Memory B cell (primary cell): ENCODE data around the gene CNTNAP2.
"Not testable (repeated sequence)": the region's sequence is repeated elsewhere in the genome, so short reads cannot be mapped to it uniquely, and the experiment has no call there.

Source experiments
- ATAC-seq: fragments of 150-1000 bp; cut with Tn5 transposase; 2 replicates; pipeline ENCODE4 v1.10.0; 2021; ENCODE audit warnings: low read depth, mild to moderate bottlenecking, moderate library complexity
- DNase-seq, 2 donors: peaks; one replicate each; pipeline ENCODE4 v3.0.0; 2022; ENCODE audit warnings: low spot score in 2 of 2
- H3K27ac Mint-ChIP-seq: one replicate; pipeline ENCODE4 v1.8.0; 2022; ENCODE audit warnings: mild to moderate bottlenecking, moderate library complexity, mixed read lengths
- H3K27me3 Mint-ChIP-seq: one replicate; pipeline ENCODE4 v1.8.0; 2022; ENCODE audit warnings: mixed read lengths
- H3K36me3 Mint-ChIP-seq: one replicate; pipeline ENCODE4 v1.8.0; 2022; ENCODE audit warnings: mild to moderate bottlenecking, mixed read lengths
- H3K4me1 Mint-ChIP-seq: one replicate; pipeline ENCODE4 v1.8.0; 2022; ENCODE audit warnings: mixed read lengths
- H3K4me3 Mint-ChIP-seq: one replicate; pipeline ENCODE4 v1.8.0; 2022; ENCODE audit warnings: mild to moderate bottlenecking, moderate library complexity, mixed read lengths
- H3K9me3 Mint-ChIP-seq: one replicate; pipeline ENCODE4 v1.8.0; 2022; ENCODE audit warnings: mixed read lengths

CNTNAP2 gene

GRCh38 chr7:148434181-148434757 lies 2317.7 kb downstream of the CNTNAP2 start:
- H3K27ac Mint-ChIP-seq: peak overlapping the region; percentile 89
- peak overlapping the region; percentile 89 for H3K4me3 Mint-ChIP-seq
- no peaks in the 10 kb centered on the region for H3K27me3 Mint-ChIP-seq
- peaks cover 5% of the 10 kb centered on the region for H3K36me3 Mint-ChIP-seq
- DNase-seq (no peak), ATAC-seq (no peak)
- peaks cover 49% of the 10 kb centered on the region for H3K4me1 Mint-ChIP-seq
- no peaks in the 10 kb centered on the region for H3K9me3 Mint-ChIP-seq

GRCh38 chr7:148434887-148435286 lies 2318.3 kb downstream of the CNTNAP2 start:
- no peak for DNase-seq
- peak; percentile 61 for ATAC-seq
- peaks cover 49% of the 10 kb centered on the region for H3K4me1 Mint-ChIP-seq
- H3K27ac Mint-ChIP-seq: peak overlapping the region; percentile 89
- no peaks in the 10 kb centered on the region for H3K9me3 Mint-ChIP-seq
- H3K4me3 Mint-ChIP-seq: peak overlapping the region; percentile 89
- peaks cover 5% of the 10 kb centered on the region for H3K36me3 Mint-ChIP-seq
- no peaks in the 10 kb centered on the region for H3K27me3 Mint-ChIP-seq

GRCh38 chr7:148435715-148436114 lies 2319.1 kb downstream of the CNTNAP2 start:
- Mint-ChIP-seq H3K27me3 (no peaks in the 10 kb centered on the region), H3K4me1 (peaks cover 49% of the 10 kb centered on the region), H3K4me3 (peak overlapping the region; percentile 89), H3K27ac (peak overlapping the region; percentile 89), H3K9me3 (no peaks in the 10 kb centered on the region), H3K36me3 (peaks cover 3% of the 10 kb centered on the region)
- ATAC-seq (peak; percentile 12), DNase-seq (no peak)

- H3K4me3 Mint-ChIP-seq: peak overlapping the region; percentile 89
- ATAC-seq (peak; percentile 41), DNase-seq (no peak)
- H3K9me3 Mint-ChIP-seq: no peaks in the 10 kb centered on the region
- H3K27me3 Mint-ChIP-seq: no peaks in the 10 kb centered on the region
- H3K36me3 Mint-ChIP-seq: peaks cover 3% of the 10 kb centered on the region
- peaks cover 49% of the 10 kb centered on the region for H3K4me1 Mint-ChIP-seq
- peak overlapping the region; percentile 89 for H3K27ac Mint-ChIP-seq
These were observed 2319.5 kb downstream of the CNTNAP2 start for GRCh38 chr7:148436135-148436534.

GRCh38 chr7:148436571-148436970 lies 2320.0 kb downstream of the CNTNAP2 start:
- H3K27ac Mint-ChIP-seq: peak overlapping the region; percentile 89
- peak overlapping the region; percentile 89 for H3K4me3 Mint-ChIP-seq
- peaks cover 48% of the 10 kb centered on the region for H3K4me1 Mint-ChIP-seq
- peaks cover 3% of the 10 kb centered on the region for H3K36me3 Mint-ChIP-seq
- DNase-seq (no peak), ATAC-seq (peak; percentile 71)
- H3K9me3 Mint-ChIP-seq: no peaks in the 10 kb centered on the region
- H3K27me3 Mint-ChIP-seq: no peaks in the 10 kb centered on the region

GRCh38 chr7:148437043-148437442 lies 2320.4 kb downstream of the CNTNAP2 start:
- peaks cover under 1% of the 10 kb centered on the region for H3K36me3 Mint-ChIP-seq
- peak overlapping the region; percentile 89 for H3K27ac Mint-ChIP-seq
- H3K4me1 Mint-ChIP-seq: peaks cover 45% of the 10 kb centered on the region
- peak overlapping the region; percentile 89 for H3K4me3 Mint-ChIP-seq
- ATAC-seq (no peak), DNase-seq (no peak)
- no peaks in the 10 kb centered on the region for H3K9me3 Mint-ChIP-seq
- no peaks in the 10 kb centered on the region for H3K27me3 Mint-ChIP-seq

- Mint-ChIP-seq H3K4me3 (no peak overlapping the region), H3K9me3 (no peaks in the 10 kb centered on the region), H3K36me3 (no peaks in the 10 kb centered on the region), H3K27ac (no peak overlapping the region), H3K4me1 (peaks cover 12% of the 10 kb centered on the region), H3K27me3 (no peaks in the 10 kb centered on the region)
- ATAC-seq: no peak
- no peak for DNase-seq
These were observed 2325.6 kb downstream of the CNTNAP2 start for GRCh38 chr7:148442141-148442655.

- H3K9me3 Mint-ChIP-seq: no peaks in the 10 kb centered on the region
- H3K27me3 Mint-ChIP-seq: no peaks in the 10 kb centered on the region
- H3K4me1 Mint-ChIP-seq: peaks cover 7% of the 10 kb centered on the region
- no peak overlapping the region for H3K27ac Mint-ChIP-seq
- ATAC-seq (no peak), DNase-seq (no peak)
- H3K4me3 Mint-ChIP-seq: no peak overlapping the region
- H3K36me3 Mint-ChIP-seq: no peaks in the 10 kb centered on the region
These were observed 2326.3 kb downstream of the CNTNAP2 start for GRCh38 chr7:148442933-148443332.

GRCh38 chr7:148445260-148446044 lies 2328.9 kb downstream of the CNTNAP2 start:
- DNase-seq: no peak
- ATAC-seq: no peak
- Mint-ChIP-seq H3K4me3 (no peak overlapping the region), H3K9me3 (no peaks in the 10 kb centered on the region), H3K27me3 (no peaks in the 10 kb centered on the region), H3K27ac (no peak overlapping the region), H3K4me1 (peaks cover 7% of the 10 kb centered on the region), H3K36me3 (no peaks in the 10 kb centered on the region)

- no peak overlapping the region for H3K27ac Mint-ChIP-seq
- H3K27me3 Mint-ChIP-seq: peaks cover 1% of the 10 kb centered on the region
- H3K36me3 Mint-ChIP-seq: no peaks in the 10 kb centered on the region
- DNase-seq: no peak
- ATAC-seq: no peak
- no peak overlapping the region for H3K4me3 Mint-ChIP-seq
- peaks cover 5% of the 10 kb centered on the region for H3K4me1 Mint-ChIP-seq
- no peaks in the 10 kb centered on the region for H3K9me3 Mint-ChIP-seq
These were observed 2330.7 kb downstream of the CNTNAP2 start for GRCh38 chr7:148447221-148447849.

- not testable (repeated sequence) for H3K36me3 Mint-ChIP-seq, H3K4me1 Mint-ChIP-seq, H3K4me3 Mint-ChIP-seq, H3K27ac Mint-ChIP-seq, ATAC-seq, H3K27me3 Mint-ChIP-seq, DNase-seq, H3K9me3 Mint-ChIP-seq
These were observed 2334.9 kb downstream of the CNTNAP2 start for GRCh38 chr7:148451526-148451925.

GRCh38 chr7:148456351-148456750 lies 2339.8 kb downstream of the CNTNAP2 start:
- no peak for ATAC-seq
- H3K4me1 Mint-ChIP-seq: no peaks in the 10 kb centered on the region
- no peaks in the 10 kb centered on the region for H3K36me3 Mint-ChIP-seq

GRCh38 chr7:148457310-148457921 lies 2340.8 kb downstream of the CNTNAP2 start:
- H3K9me3 Mint-ChIP-seq: peaks cover 4% of the 10 kb centered on the region
- H3K4me3 Mint-ChIP-seq: no peak overlapping the region
- ATAC-seq (no peak), DNase-seq (no peak)
- H3K4me1 Mint-ChIP-seq: peaks cover 3% of the 10 kb centered on the region
- H3K27ac Mint-ChIP-seq: no peak overlapping the region
- H3K27me3 Mint-ChIP-seq: no peaks in the 10 kb centered on the region
- no peaks in the 10 kb centered on the region for H3K36me3 Mint-ChIP-seq

More at GRCh38 chr7:148456351-148456750, 2339.8 kb downstream of the CNTNAP2 start:
- H3K9me3 Mint-ChIP-seq: no peaks in the 10 kb centered on the region
- H3K27me3 Mint-ChIP-seq: peaks cover 2% of the 10 kb centered on the region
- no peak for DNase-seq
- no peak overlapping the region for H3K4me3 Mint-ChIP-seq
- no peak overlapping the region for H3K27ac Mint-ChIP-seq

- DNase-seq: no peak
These were observed 2341.7 kb downstream of the CNTNAP2 start for GRCh38 chr7:148458263-148458662.

More at GRCh38 chr7:148458263-148458662, 2341.7 kb downstream of the CNTNAP2 start:
- no peak overlapping the region for H3K4me3 Mint-ChIP-seq
- no peaks in the 10 kb centered on the region for H3K36me3 Mint-ChIP-seq
- no peak overlapping the region for H3K27ac Mint-ChIP-seq
- H3K9me3 Mint-ChIP-seq: peaks cover 6% of the 10 kb centered on the region
- H3K27me3 Mint-ChIP-seq: no peaks in the 10 kb centered on the region
- peaks cover 6% of the 10 kb centered on the region for H3K4me1 Mint-ChIP-seq
- no peak for ATAC-seq
